HuH-7.5 (cell line): ENCODE results near the gene SLC30A1.
"Not testable (repeated sequence)": the region's sequence is repeated elsewhere in the genome, so short reads cannot be mapped to it uniquely, and the experiment has no call there.

Experiments
- DNase-seq: peaks from one replicate; pipeline ENCODE4 v3.0.0; 2011; ENCODE audit warnings: low spot score

Gene SLC30A1

GRCh38 chr1:211548321-211549091 lies 30.5 kb downstream of the SLC30A1 start:
- DNase-seq = no peak

GRCh38 chr1:211547710-211548109 lies 31.3 kb downstream of the SLC30A1 start:
- no peak for DNase-seq

- no peak for DNase-seq
Measured at GRCh38 chr1:211546543-211546942, 32.4 kb downstream of the SLC30A1 start.

GRCh38 chr1:211543025-211543424 lies 35.9 kb downstream of the SLC30A1 start:
- DNase-seq = no peak

GRCh38 chr1:211541720-211542477 lies 37.1 kb downstream of the SLC30A1 start:
- no peak for DNase-seq

GRCh38 chr1:211541278-211541677 lies 37.7 kb downstream of the SLC30A1 start:
- DNase-seq = no peak

DNA sequence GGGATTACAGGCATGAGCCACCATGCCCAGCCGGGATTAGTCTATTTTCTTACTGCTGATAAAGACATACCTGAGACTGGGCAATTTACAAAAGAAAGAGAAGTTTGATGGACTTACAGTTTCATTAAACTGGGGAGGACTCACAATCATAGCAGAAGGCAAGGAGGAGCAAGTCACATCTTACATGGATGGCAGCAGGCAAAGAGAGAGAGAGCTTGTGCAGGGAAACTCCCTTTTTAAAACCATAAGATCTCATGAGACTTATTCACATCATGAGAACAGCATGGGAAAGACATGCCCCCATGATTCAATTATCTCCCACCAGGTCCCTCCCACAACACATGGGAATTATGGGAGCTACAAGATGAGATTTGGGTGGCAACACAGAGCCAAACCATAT lies 38.1 kb downstream of the SLC30A1 start:
- DNase-seq = not testable (repeated sequence)

GRCh38 chr1:211538287-211538686 lies 40.7 kb downstream of the SLC30A1 start:
- DNase-seq = no peak

GRCh38 chr1:211537253-211537652 lies 41.7 kb downstream of the SLC30A1 start:
- no peak for DNase-seq

GRCh38 chr1:211536606-211537005 lies 42.4 kb downstream of the SLC30A1 start:
- no peak for DNase-seq

DNA sequence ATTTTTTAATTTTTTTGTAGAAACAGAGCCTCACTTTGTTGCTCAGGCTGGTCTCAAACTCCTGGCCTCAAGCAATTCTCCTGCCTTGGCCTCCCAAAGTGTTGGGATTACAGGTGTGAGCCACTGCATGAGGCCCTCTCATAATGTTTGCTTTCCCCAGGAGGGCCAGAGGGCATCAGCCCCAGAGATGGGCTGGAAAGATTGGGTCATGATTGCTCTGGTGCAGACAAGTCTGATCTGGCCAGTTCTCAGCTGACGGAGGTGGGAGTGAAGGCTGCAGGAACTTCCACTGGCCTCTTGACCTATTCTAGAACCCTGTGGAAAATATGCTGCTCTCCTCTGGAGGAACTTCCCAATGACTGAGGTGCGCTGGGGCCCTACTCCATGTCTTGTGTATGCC lies 43.6 kb downstream of the SLC30A1 start:
- no peak for DNase-seq

GRCh38 chr1:211534545-211535291 lies 44.2 kb downstream of the SLC30A1 start:
- DNase-seq = no peak

- no peak for DNase-seq
Measured at GRCh38 chr1:211532088-211532444, 46.9 kb downstream of the SLC30A1 start.

DNA sequence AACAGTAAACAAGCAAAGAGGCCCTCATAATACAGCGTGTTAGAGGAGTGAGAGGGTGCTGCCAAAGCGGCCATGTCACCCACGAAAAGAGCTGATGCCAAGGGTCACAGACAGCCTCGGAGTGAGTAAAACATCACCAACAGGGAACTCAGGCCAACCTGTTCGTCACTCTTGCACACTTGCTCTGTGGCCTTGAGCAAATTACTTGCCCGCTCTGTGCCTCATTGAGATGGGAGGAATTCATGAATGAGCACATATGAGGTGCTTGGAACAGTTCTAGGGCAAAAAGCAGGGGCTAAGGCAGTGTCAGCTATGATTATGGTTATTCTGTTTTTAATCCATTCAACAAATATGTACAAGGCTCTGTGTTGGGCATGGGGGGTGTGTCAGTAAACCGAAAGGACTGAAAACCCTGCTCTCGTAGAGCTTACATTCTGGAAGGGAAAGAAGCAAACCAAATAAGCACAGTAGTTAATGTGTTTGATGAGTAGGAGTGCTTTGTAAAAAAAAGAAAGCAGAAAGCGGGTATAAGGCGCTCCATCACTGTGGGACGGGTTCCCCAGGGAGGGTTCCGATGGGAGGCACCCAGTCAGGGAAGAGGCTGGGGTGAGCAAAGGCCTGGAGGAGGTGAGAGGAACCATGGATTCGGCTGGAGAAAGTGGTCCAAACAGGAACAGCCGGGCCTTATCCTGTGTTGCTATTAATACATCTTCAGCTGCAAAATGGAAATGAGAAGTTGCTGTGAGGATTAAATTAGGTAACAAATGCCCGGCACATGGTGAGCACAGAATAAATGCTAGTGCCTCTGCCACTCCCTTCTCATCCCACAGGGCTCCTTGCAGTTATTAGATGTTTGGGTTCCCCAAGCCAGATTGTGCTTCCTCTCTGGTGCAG lies 47.5 kb downstream of the SLC30A1 start:
- no peak for DNase-seq

DNA sequence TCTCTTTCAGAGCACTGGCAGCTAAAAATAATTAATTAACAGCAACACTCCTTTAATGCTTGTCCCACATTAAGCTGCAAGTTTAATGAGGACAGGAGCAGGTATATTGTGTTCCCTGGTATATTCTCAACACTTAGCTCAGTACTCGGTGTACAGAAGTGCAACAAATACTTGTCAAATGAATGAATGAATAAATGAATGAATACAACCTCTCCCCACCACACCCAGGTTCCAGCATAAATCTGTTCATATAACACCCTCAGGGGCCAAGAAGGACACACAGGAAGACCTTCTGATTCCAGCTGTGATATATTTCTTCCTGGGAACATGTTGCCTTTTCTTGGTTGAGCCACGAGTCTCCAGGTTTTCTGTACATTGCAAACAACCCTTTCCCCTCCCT lies 48.9 kb downstream of the SLC30A1 start:
- DNase-seq = no peak

DNA sequence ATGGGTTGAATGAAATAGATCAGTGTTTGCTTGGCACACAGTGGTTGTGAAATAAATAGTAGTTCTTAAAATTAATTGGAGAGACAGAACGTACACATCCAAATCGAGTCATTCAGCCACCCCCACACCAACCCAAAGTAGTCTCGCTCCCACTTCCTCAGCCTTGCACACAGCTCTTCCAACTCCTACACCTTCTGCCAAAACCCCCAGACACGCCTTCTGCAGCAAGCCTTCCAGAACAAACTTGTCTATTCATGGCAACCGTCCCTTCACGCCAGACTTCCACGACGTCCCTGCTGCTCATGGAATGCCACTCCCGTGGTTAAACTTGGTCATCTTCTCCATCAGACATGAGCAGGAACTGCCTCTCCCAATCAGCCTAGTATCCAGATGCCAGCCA lies 49.5 kb downstream of the SLC30A1 start:
- DNase-seq = no peak

DNA sequence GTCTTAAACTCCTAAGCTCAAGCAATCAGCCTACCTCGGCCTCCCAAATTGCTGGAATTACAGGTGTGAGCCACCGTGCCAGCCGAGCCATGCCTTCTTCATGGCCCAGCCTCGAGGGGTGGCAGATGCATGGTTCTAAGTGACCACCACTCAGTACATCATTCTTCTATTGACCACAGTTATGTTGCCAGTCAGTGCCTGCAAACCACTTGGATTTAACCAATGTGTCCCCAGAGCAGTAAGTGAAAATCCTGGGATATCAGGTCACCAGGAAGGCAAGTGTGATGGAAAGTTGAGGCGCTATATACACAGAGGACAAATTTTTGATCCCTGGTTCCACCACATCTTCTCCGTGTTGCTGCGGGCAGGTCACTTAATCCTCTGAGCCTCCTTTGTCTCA lies 50.0 kb downstream of the SLC30A1 start:
- DNase-seq = no peak

DNA sequence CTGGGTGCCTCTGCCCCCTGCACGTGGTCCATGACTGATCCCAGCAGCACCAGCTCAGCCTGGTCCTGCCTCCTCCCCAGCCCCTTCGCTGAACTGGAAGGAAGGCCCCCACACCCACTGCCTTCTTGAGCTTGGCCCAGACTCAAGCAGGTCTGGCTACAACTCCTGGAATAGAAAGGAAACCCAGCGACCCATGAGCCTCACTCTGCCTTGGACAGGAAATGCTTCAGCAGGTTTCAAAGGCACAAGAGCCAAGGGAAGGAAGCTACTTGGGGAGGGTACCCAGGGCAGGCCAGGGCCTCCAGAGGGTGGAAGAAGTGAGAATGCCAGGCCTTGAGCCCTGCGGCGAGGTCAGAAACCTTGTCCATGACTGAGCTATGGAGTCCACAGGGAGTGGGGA lies 51.1 kb downstream of the SLC30A1 start:
- DNase-seq = no peak

DNA sequence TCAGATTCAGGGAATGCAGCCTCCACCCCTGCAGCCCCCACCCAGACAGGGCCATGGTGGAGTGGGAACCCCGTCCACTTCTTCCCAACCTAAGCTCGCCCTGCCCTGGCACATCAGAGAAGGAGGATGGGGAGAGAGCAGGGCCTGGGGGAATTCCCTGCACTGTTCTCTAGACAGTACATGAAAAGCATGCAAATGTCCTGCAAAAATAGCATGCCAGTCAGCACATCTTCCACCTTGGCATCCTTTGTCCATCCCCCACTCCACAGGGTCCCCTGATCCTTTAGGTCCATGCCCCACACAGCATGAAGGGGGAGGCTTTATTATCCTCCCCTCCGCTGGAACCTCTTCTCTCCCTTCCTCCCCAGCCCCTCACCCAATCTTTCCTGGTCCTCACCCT lies 52.0 kb downstream of the SLC30A1 start:
- no peak for DNase-seq

- no peak for DNase-seq
Measured at GRCh38 chr1:211526101-211526500, 52.9 kb downstream of the SLC30A1 start.

- DNase-seq = no peak
Measured at GRCh38 chr1:211525101-211525676, 53.8 kb downstream of the SLC30A1 start.

DNA sequence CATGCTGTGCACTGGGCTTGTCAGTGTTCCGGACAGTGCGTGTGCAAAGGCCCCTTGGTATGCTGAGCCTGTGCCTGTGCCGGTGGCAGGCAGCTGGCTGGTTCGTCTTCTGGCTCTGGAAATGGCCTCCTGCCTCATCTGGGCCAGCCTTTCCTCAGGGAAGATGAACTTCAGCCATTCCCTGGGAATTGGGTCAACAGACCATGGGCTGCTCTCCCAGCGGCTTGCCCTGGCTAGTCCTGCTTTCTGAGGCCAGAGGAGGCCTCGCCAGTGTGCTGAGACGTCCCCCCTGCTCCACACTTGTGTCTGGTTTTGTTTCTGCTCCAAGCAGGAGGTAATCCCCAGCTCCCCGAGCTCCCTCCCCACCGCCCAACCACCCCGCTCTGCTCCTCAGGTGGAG lies 54.4 kb downstream of the SLC30A1 start:
- DNase-seq = no peak
